Peyer's patch (tissue), 4 donors: ENCODE measurements around the gene ARID1B. TPM values are rescaled to one million over a fixed set of nuclear protein-coding genes. Genes with fewer than 3 reads are reported as not detected.

Experiments
- DNase-seq, 3 donors: peaks; one replicate each; pipeline ENCODE4 v3.0.0-alpha.2; 2017 to 2019
- H3K27ac ChIP-seq, 4 donors: fragments of 200-600 bp; sonication (generic); one replicate each; pipeline ENCODE4 v1.5.1; 2016 to 2019
- H3K27me3 ChIP-seq, 2 donors: fragments of 200-600 bp; sonication (generic); one replicate each; pipeline ENCODE4 v1.5.1; 2019
- H3K36me3 ChIP-seq, 3 donors: fragments of 200-600 bp; sonication (generic); one replicate each; pipeline ENCODE4 v1.5.1; 2016 to 2019
- H3K4me1 ChIP-seq, 4 donors: fragments of 200-600 bp; sonication (generic); one replicate each; pipeline ENCODE4 v1.5.1; 2016 to 2019
- H3K4me3 ChIP-seq, 4 donors: fragments of 200-600 bp; sonication (generic); 1 replicate in 3 of 4; 2 replicates in 1 of 4; pipeline ENCODE4 v1.5.1; 2016 to 2019; ENCODE audit warnings: mild to moderate bottlenecking in 1 of 4
- H3K9me3 ChIP-seq, 4 donors: fragments of 200-600 bp; sonication (generic); one replicate each; pipeline ENCODE4 v1.5.1; 2016 to 2019; ENCODE audit warnings: mild to moderate bottlenecking in 1 of 4
- CTCF ChIP-seq, 6 experiments: fragments of 450-650 bp in 4 of 6; fragments of 200-600 bp in 2 of 6; sonication (generic) in 1 of 6; IDR thresholded peaks; one replicate each; pipeline ENCODE4 v1.5.1; 2017 to 2019; ENCODE audit warnings: antibody characterized with exemption in 6 of 6, mild to moderate bottlenecking in 3 of 6, moderate library complexity in 1 of 6
- POLR2A ChIP-seq, 2 donors: fragments of 450-650 bp; IDR thresholded peaks; one replicate each; pipeline ENCODE4 v1.5.1; 2017; ENCODE audit warnings: antibody characterized with exemption in 2 of 2, mild to moderate bottlenecking in 2 of 2, moderate library complexity in 2 of 2
- total RNA-seq, 4 donors: library from RNA; depleted of rRNA; stranded (reverse); fragments of >200 nt; gene quantifications; one replicate each; pipeline ENCODE4 v1.1.0, GENCODE V29; 2016

ARID1B gene
- total RNA-seq, 4 donors from 2014 or later: 117 to 174 (median 149) TPM

DNA sequence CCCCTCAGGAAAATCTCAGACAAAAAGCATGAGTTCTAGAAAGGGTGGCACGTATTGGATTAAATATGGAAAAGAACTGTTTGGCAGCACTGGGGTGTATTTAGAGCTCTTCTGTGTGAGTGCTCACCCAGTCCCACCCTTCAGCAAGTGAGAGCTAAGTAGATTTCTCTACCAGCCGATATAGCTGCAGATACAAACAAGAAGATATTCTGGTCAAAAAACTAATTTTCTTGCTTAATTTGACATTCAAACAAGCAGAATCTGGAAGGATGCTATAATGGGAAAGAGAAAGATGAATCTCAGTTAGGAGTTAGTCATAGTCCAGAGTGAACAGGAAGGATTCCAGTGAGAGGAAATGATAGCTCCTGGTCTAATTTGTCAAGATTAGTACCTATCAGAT, 314.1 kb downstream of the ARID1B start:
- Histone ChIP-seq H3K27ac (no peak overlapping the region), H3K4me1 (no peaks in the 10 kb centered on the region), H3K9me3 (no peaks in the 10 kb centered on the region), H3K36me3 (no peaks in the 10 kb centered on the region), H3K27me3 (no peaks in the 10 kb centered on the region), H3K4me3 (no peak overlapping the region)
- TF ChIP-seq POLR2A (IDR thresholded peaks at IDR 0.05): no peak
- no peak for TF ChIP-seq CTCF (IDR thresholded peaks at IDR 0.05)
- no peak for DNase-seq

DNA sequence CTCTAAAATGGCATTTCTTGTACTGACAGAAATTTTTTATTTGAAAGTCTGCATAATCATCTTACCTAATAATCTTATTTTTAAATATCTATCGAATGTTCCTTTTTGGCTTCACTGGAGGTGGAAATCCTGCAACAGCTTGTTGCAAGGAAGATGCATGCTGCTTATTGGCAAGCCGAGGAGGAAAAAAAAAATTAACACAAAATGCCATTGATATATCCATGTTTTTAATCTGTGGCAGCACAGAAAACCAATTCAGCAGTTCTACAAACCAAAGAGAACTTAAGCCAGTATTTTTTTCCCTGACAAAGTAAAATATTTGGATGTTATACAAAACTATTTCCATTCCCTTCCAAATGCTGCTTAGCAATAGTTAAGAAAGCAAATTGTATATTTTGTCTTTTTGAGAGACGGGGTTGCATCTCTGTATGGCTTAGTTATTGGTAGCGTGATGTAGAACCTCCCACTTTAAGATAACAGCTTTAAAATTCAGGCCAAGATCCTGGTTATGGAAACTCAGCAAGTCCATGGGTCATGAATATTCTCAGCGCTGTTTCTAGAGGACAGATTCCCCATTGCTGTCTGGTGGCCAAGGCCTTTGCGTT, 314.8 kb downstream of the ARID1B start:
- Histone ChIP-seq H3K9me3 (no peaks in the 10 kb centered on the region), H3K4me1 (no peaks in the 10 kb centered on the region), H3K27me3 (no peaks in the 10 kb centered on the region), H3K36me3 (no peaks in the 10 kb centered on the region), H3K4me3 (no peak overlapping the region), H3K27ac (no peak overlapping the region)
- no peak for DNase-seq
- TF ChIP-seq CTCF (IDR thresholded peaks at IDR 0.05): no peak
- no peak for TF ChIP-seq POLR2A (IDR thresholded peaks at IDR 0.05)

GRCh38 chr6:157092736-157093135, 315.6 kb downstream of the ARID1B start:
- H3K36me3 ChIP-seq: no peaks in the 10 kb centered on the region
- no peak overlapping the region for H3K4me3 ChIP-seq
- no peaks in the 10 kb centered on the region for H3K27me3 ChIP-seq
- H3K27ac ChIP-seq: no peak overlapping the region
- TF ChIP-seq CTCF (IDR thresholded peaks at IDR 0.05): no peak
- TF ChIP-seq POLR2A (IDR thresholded peaks at IDR 0.05): no peak
- H3K9me3 ChIP-seq: no peaks in the 10 kb centered on the region
- no peak for DNase-seq
- H3K4me1 ChIP-seq: no peaks in the 10 kb centered on the region

DNA sequence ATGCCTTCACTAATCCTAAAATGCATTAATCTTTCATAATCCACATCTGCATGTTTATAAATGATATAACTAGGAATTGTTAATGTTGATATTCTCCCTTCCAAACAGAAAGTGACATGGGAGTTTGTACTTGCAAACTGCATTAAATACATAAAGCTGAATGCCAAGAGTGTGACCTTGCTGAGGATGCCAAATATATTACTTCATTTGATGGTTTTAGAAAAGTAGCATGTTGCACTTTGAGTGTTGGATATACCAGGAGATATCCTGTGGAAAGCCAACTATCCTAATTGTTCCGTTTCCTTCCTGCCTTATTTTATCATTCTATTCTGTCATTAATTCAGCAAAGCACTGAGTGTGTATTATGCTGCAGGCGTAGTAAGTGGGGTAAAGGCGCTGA, 316.4 kb downstream of the ARID1B start:
- no peak for DNase-seq
- Histone ChIP-seq H3K27me3 (no peaks in the 10 kb centered on the region), H3K4me1 (no peaks in the 10 kb centered on the region), H3K9me3 (no peaks in the 10 kb centered on the region), H3K4me3 (no peak overlapping the region), H3K27ac (no peak overlapping the region), H3K36me3 (no peaks in the 10 kb centered on the region)
- TF ChIP-seq POLR2A (IDR thresholded peaks at IDR 0.05): no peak

GRCh38 chr6:157094038-157094437, 316.9 kb downstream of the ARID1B start:
- Histone ChIP-seq H3K4me1 (no peaks in the 10 kb centered on the region), H3K27ac (no peak overlapping the region), H3K36me3 (no peaks in the 10 kb centered on the region), H3K9me3 (no peaks in the 10 kb centered on the region), H3K27me3 (no peaks in the 10 kb centered on the region), H3K4me3 (no peak overlapping the region)
- DNase-seq: peak in 1 of 3 donors; percentile 28
- TF ChIP-seq CTCF (IDR thresholded peaks at IDR 0.05) (no peak), POLR2A (IDR thresholded peaks at IDR 0.05) (no peak)

DNA sequence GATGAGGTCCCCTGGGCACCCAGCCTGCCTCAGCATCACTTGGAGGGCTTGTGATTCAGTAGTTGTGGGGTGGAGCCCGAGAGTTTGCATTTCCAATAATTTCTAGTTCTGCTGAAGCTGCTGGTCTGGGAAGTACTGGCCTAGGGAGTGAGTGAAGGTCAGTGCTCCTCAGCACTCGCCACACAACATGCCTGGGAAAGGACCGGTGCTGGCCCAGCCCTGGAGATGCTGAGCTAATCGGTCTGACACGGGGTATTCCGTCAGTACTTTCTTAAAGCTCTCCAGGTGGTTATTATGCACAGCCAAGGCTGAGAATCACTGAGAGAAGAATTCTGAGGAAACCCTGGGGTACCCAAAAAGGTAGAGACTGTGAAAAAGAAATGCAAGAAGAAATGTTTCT, 317.9 kb downstream of the ARID1B start:
- no peak overlapping the region for H3K27ac ChIP-seq

More for the DNA sequence above, 317.9 kb downstream of the ARID1B start:
- Histone ChIP-seq H3K27me3 (no peaks in the 10 kb centered on the region), H3K36me3 (no peaks in the 10 kb centered on the region), H3K4me3 (no peak overlapping the region), H3K9me3 (no peaks in the 10 kb centered on the region), H3K4me1 (no peaks in the 10 kb centered on the region)
- no peak for DNase-seq
- no peak for TF ChIP-seq POLR2A (IDR thresholded peaks at IDR 0.05)
- TF ChIP-seq CTCF (IDR thresholded peaks at IDR 0.05): no peak
